Transverse colon (tissue), 4 donors: ENCODE results near the gene FBXO3. TPM values are rescaled to one million over a fixed set of nuclear protein-coding genes. Genes with fewer than 3 reads are reported as not detected.

Experiments
- DNase-seq: peaks from one replicate; pipeline ENCODE4 v3.0.0-alpha.2; 2019
- H3K27ac ChIP-seq, 4 donors: fragments of 200-600 bp; sonication (generic); 2 replicates each; pipeline ENCODE4 v1.5.1; 2016 to 2018; ENCODE audit warnings: inconsistent platforms in 4 of 4
- H3K27me3 ChIP-seq: fragments of 200-600 bp; sonication (generic); 2 replicates; pipeline ENCODE4 v1.5.1; 2017; ENCODE audit warnings: inconsistent platforms
- H3K36me3 ChIP-seq, 4 donors: fragments of 200-600 bp; sonication (generic); 2 replicates each; pipeline ENCODE4 v1.5.1; 2017 to 2019; ENCODE audit warnings: inconsistent platforms in 4 of 4
- H3K4me1 ChIP-seq, 4 donors: fragments of 200-600 bp; sonication (generic); 2 replicates each; pipeline ENCODE4 v1.5.1; 2017 to 2020; ENCODE audit warnings: inconsistent platforms in 4 of 4
- H3K4me3 ChIP-seq, 4 donors: fragments of 200-600 bp; sonication (generic); 1 replicate in 1 of 4; 2 replicates in 3 of 4; pipeline versions ENCODE4 v1.5.1 to v1.6.1; 2017 to 2019; ENCODE audit warnings: inconsistent platforms in 4 of 4
- H3K9me3 ChIP-seq, 2 donors: fragments of 200-600 bp; sonication (generic); 2 replicates each; pipeline ENCODE4 v1.5.1; 2017 to 2019; ENCODE audit warnings: inconsistent platforms in 2 of 2
- EP300 ChIP-seq: sonication (generic); formaldehyde crosslinking; IDR thresholded peaks from one replicate; pipeline ENCODE4 v1.6.1; 2017; ENCODE audit warnings: antibody characterized with exemption, low read depth
- POLR2A ChIP-seq: fragments of 450-650 bp; IDR thresholded peaks from one replicate; pipeline ENCODE4 v1.6.1; 2016; ENCODE audit warnings: antibody characterized with exemption, mild to moderate bottlenecking, moderate library complexity
- POLR2AphosphoS5 ChIP-seq, 3 donors: sonication (generic); formaldehyde crosslinking; IDR thresholded peaks; one replicate each; pipeline ENCODE4 v1.6.1; 2016; ENCODE audit warnings: antibody characterized with exemption in 3 of 3
- WGBS, 2 donors: methylation state at CpG; one replicate each; pipeline ENCODE4 v1.1.5; 2018; ENCODE audit warnings: low coverage in 1 of 2; 5-methylcytosine and 5-hydroxymethylcytosine counted together
- in situ Hi-C, 4 donors: fragments of 200-750 bp; cut with MboI; loops; one replicate each; pipeline versions ENCODE4 v1.15.0 to v1.15.1; 2017; ENCODE audit warnings: low sequenced_read_pairs in 3 of 4, low pct_ligation_motif_present in 1 of 4, low pct_unique_long_range_greater_than_20kb in 1 of 4
- intact Hi-C: fragments of 100-400 bp; cut with DNase I; formaldehyde crosslinking; loops from one replicate; pipeline ENCODE4 v1.15.1; 2023; ENCODE audit warnings: low total_unique reads
- total RNA-seq, 4 donors: library from RNA; depleted of rRNA; stranded (reverse); fragments of >200 nt; gene quantifications; one replicate each; pipeline ENCODE4 v1.1.0, GENCODE V29; 2016
- TF ChIP-seq, protein P1 (sequence below), 5 experiments: fragments of 200-600 bp in 3 of 5; fragments of 450-650 bp in 2 of 5; sonication (generic) in 3 of 5; IDR thresholded peaks; 1 replicate in 2 of 5; 2 replicates in 3 of 5; pipeline ENCODE4 v1.5.1; 2016 to 2017; ENCODE audit warnings: antibody characterized with exemption in 5 of 5, inconsistent platforms in 3 of 5, mild to moderate bottlenecking in 2 of 5, moderate library complexity in 1 of 5

FBXO3 gene
- total RNA-seq, 4 donors from 2014 or later = 9.0 to 48.5 (median 30.7) TPM

DNA sequence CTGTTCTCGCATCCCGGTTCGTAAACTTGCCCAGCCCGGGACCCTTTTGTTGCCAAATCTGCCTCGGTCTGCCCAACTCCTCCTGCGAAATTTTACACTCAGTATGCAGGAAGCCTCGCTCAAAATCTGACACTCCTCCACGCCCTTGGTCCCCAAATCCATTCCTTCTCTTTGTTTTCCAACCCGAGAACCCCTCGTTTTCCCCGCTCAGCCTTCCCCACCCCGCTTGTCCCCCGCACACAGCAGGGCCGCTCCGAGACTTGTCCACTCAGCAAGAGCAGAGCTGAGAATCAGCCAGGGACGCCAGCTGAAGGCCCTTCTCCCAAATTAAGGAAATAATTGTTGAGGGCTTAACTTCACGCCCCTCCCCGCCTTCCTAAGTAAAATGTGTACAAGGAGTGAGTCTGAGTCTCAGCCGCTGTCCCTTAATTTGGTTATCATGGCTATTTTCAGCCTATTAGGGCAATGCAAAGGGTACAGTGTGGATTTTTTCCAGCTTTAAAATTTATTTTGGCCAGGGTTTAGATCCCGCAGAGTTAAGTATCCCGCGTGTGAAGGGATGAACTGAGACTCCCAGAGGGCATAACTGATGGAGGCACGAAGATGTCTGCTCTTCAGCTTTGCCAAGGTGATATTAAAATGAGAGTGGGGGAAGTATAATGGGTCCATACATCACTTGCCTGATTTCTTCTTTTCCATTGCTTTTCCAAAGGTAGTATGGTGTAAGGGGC lies 581 bp upstream of the FBXO3 start:
- peak; percentile 28 for DNase-seq
- no peaks in the 10 kb centered on the region for H3K9me3 ChIP-seq
- H3K27ac ChIP-seq = peak overlapping the region; percentile 83 to 88 (median 84)
- intact Hi-C loops = loop anchor here (2.0 kb wide), 1 partner anchor 78 kb away; no protein-coding TSS in a partner anchor
- TF ChIP-seq EP300 (no peak), POLR2A (no peak), POLR2AphosphoS5 (IDR thresholded peaks at IDR 0.05) (no peak)
- TF ChIP-seq, protein P1, sequence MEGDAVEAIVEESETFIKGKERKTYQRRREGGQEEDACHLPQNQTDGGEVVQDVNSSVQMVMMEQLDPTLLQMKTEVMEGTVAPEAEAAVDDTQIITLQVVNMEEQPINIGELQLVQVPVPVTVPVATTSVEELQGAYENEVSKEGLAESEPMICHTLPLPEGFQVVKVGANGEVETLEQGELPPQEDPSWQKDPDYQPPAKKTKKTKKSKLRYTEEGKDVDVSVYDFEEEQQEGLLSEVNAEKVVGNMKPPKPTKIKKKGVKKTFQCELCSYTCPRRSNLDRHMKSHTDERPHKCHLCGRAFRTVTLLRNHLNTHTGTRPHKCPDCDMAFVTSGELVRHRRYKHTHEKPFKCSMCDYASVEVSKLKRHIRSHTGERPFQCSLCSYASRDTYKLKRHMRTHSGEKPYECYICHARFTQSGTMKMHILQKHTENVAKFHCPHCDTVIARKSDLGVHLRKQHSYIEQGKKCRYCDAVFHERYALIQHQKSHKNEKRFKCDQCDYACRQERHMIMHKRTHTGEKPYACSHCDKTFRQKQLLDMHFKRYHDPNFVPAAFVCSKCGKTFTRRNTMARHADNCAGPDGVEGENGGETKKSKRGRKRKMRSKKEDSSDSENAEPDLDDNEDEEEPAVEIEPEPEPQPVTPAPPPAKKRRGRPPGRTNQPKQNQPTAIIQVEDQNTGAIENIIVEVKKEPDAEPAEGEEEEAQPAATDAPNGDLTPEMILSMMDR (IDR thresholded peaks at IDR 0.05) = no peak
- H3K4me1 ChIP-seq = peaks cover 14 to 34% (median 28%) of the 10 kb centered on the region in 4 donors
- H3K27me3 ChIP-seq = peaks cover 25% of the 10 kb centered on the region
- WGBS, 2 donors = 3 to 9% methylated on average over 5 to 23 of the region's 23 CpGs
- H3K4me3 ChIP-seq = peak overlapping the region; percentile 80 to 96 (median 90)
- peaks cover 0 to 7% (median 0%) of the 10 kb centered on the region in 4 donors for H3K36me3 ChIP-seq
- in situ Hi-C loops = no loop called here

DNA sequence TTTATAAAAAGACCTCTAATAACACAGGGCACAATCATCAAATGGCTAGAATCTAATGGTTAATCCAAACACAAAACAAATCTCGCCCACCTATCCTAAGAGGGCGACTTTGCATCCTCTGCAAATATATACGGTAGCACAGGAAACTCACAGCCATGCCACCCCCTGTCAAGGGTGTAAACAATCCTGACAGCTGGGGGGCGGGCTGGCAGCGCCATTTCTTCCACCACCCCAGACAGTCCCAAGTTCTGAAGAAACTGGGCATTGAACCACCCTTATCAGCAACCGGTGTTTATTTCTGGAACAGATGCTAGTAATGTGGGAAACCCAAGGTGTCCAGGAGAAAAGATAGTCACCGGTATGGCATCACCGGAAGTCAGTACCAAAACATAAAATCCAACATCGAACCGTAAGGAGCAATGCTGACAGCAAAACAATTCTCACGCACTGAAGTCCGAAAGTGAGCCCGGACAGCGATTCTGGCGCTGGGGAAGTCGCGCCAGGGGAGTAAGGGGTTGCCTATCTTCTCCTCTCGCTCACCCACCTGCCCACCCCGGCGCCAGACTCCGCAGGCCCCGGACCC lies 825 bp downstream of the FBXO3 start:
- Histone ChIP-seq H3K4me3 (peak overlapping the region; percentile 80 to 96 (median 90)), H3K9me3 (no peaks in the 10 kb centered on the region), H3K36me3 (peaks cover 0 to 17% (median 2%) of the 10 kb centered on the region in 4 donors), H3K27me3 (peaks cover 12% of the 10 kb centered on the region), H3K4me1 (peaks cover 14 to 34% (median 28%) of the 10 kb centered on the region in 4 donors), H3K27ac (peak overlapping the region; percentile 83 to 88 (median 84))
- no peak for TF ChIP-seq POLR2AphosphoS5 (IDR thresholded peaks at IDR 0.05)
- TF ChIP-seq, protein P1 (IDR thresholded peaks at IDR 0.05) = no peak
- TF ChIP-seq POLR2A = no peak
- TF ChIP-seq EP300 = no peak
- in situ Hi-C loops (no loop called here), intact Hi-C loops (no loop called here)
- 0 to 4% methylated on average over 2 to 22 of the region's 22 CpGs for WGBS, 2 donors
- DNase-seq = no peak

DNA sequence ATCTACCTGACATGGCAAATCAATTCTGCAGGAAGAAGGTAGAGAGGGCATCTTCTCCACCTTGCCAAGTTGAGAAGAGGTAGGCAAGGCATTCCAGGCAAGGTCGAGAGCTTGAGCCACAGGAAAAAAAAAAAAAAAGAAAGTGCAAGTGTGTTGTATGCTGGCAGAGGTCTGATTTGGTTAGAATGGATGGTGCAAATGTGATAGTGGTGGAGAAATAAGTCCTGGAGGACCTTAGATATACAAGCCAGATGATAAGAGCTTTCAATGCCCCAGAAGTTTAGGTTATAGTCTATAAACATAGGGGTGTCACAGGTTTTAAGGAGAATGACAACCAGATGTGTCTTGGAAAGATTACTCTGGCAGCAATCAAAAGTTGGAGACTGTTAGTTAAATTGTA lies 1.4 kb downstream of the FBXO3 start:
- WGBS, 2 donors = 67 to 71% methylated on average over 1 of the region's 1 CpG
- Histone ChIP-seq H3K27ac (no peak overlapping the region), H3K36me3 (peaks cover 0 to 23% (median 4%) of the 10 kb centered on the region in 4 donors), H3K27me3 (peaks cover 12% of the 10 kb centered on the region), H3K9me3 (no peaks in the 10 kb centered on the region), H3K4me3 (peak overlapping the region in 1 of 4 donors; percentile 80), H3K4me1 (peaks cover 14 to 34% (median 28%) of the 10 kb centered on the region in 4 donors)
- DNase-seq = no peak
- in situ Hi-C loops (no loop called here), intact Hi-C loops (no loop called here)
- no peak for TF ChIP-seq POLR2AphosphoS5 (IDR thresholded peaks at IDR 0.05)
- TF ChIP-seq POLR2A = no peak
- TF ChIP-seq EP300 = no peak
- TF ChIP-seq, protein P1 (IDR thresholded peaks at IDR 0.05) = no peak

DNA sequence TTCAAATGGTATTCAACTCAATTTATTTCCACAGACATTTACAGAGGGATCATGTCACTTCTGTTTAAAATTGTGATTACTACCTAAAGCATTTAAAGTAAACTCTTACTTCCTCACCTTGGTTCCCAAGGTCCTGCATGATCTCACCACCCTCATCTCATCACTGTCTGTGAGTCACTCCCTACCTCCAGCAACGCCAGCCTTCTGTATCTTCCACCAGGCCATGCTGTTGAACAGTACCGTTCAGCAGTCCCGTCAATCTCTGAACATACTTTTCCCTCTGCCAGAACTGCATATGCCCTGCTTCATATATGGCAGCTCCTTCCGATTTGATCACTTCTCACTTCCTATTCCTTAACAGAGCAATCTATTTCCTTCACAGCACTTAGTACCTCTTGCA lies 2.0 kb downstream of the FBXO3 start:
- Histone ChIP-seq H3K27me3 (peaks cover 12% of the 10 kb centered on the region), H3K27ac (no peak overlapping the region), H3K9me3 (no peaks in the 10 kb centered on the region), H3K36me3 (peaks cover 0 to 28% (median 6%) of the 10 kb centered on the region in 4 donors), H3K4me3 (no peak overlapping the region), H3K4me1 (peaks cover 14 to 34% (median 28%) of the 10 kb centered on the region in 4 donors)
- WGBS, 2 donors = 76 to 95% methylated on average over 4 of the region's 4 CpGs
- TF ChIP-seq EP300 = no peak
- no peak for TF ChIP-seq POLR2AphosphoS5 (IDR thresholded peaks at IDR 0.05)
- TF ChIP-seq, protein P1 (IDR thresholded peaks at IDR 0.05) = no peak
- no peak for TF ChIP-seq POLR2A
- no peak for DNase-seq
- intact Hi-C loops (no loop called here), in situ Hi-C loops (no loop called here)
